Myometrial cell (primary cell): ENCODE results near the gene IFITM5. TPM values are rescaled to one million over a fixed set of nuclear protein-coding genes. Genes with fewer than 3 reads are reported as not detected.

Experiments used
- total RNA-seq: library from RNA; depleted of rRNA; stranded (reverse); fragments of >200 nt; gene quantifications from 2 replicates; pipeline ENCODE4 v1.2.3, GENCODE V29; 2015

The IFITM5 gene
- not detected in 2 replicates for total RNA-seq

DNA sequence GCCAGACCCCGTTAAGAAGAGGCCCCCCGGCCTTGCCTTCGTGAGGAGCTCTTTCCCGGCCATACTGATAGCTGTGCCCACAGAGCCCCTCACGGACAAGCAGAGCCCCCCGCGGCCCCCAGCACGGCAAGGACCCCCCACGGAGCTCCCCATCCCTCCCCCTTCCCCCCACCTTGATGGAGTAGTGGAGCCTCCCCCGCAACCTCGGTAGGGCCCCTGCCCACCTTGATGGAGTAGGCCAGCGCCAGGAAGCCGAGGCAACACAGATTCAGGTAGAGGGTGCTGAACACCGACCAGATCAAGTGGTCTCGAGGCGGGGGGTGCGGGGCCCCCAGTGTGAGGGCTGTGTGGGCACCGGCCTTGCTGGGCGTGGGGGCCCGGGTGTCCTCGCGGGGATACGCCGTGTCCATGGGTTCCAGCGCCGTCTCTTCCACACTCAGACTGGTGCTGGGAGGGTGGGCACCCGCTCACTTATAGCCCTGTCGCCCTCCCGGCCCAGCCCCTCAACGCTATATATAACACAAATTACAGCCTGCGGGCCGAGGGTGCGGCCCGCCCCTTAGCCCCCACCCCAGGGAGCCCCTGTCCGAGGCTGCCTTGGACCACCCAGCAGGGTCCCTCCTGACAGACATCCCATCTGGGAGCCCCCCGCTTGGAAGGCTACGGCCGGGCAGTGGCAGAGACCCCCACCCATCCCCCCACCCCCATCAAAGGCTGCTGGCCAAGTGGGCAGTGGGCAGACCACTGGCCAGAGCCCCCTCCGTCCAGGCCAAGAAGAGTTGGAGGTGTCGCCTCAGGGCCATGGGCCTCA is at the start of gene IFITM5:
TSS of gene IFITM5 (minus strand) at position 446 of the 811 bp plus-strand sequence. CDS start at position 410, 36 bp downstream.

DNA sequence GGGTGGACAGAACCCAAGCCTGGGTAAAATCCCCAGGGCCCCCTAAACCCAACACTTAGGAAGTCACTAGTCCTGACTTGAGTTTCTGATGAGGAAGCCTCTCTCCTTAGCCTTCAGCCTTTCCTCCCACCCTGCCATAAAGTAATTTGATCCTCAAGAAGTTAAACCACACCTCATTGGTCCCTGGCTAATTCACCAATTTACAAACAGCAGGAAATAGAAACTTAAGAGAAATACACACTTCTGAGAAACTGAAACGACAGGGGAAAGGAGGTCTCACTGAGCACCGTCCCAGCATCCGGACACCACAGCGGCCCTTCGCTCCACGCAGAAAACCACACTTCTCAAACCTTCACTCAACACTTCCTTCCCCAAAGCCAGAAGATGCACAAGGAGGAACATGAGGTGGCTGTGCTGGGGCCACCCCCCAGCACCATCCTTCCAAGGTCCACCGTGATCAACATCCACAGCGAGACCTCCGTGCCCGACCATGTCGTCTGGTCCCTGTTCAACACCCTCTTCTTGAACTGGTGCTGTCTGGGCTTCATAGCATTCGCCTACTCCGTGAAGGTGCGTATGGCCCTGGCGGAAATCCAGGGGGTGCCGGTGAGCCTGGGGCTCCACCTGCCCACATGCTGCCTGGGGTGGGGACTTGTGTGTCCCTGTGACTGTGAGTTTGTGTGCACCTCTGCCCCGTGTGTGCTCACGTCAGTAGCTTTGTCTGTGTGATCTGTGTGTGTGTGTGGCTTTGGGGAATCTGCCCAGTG is 14.6 kb upstream of the IFITM5 start, which contains the start of gene IFITM1:
TSS of gene IFITM1 (plus strand) at position 254 of the 767 bp plus-strand sequence. CDS start at position 385, 131 bp downstream.

DNA sequence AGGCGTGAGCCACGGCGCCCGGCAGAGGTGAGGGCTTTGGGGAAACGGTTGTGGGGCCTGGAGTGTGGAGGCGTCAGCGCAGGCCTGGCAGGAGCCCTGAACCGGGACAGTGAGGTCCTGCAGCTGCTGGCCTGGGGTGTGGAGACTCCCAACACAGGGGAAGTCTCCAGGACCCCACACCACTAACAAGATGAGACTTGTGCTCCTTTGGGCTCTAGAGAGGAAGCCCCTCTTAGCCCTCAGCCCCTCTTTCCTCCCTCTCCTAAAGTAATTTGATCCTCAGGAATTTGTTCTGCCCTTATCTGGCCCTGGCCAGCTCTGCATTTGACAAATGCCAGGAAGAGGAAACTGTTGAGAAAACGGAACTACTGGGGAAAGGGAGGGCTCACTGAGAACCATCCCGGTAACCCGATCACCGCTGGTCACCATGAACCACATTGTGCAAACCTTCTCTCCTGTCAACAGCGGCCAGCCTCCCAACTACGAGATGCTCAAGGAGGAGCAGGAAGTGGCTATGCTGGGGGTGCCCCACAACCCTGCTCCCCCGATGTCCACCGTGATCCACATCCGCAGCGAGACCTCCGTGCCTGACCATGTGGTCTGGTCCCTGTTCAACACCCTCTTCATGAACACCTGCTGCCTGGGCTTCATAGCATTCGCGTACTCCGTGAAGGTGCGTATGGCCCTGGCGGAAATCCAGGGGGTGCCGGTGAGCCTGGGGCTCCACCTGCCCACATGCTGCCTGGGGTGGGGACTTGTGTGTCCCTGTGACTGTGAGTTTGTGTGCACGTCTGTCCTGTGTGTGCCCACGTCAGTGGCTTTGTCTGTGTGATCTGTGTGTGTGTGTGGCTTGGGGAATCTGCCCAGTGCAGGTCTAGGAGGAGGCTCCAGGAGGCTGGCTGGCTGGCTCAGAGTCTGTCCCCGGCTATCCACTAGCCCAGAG is 8.7 kb upstream of the IFITM5 start, which contains the start of gene IFITM2:
TSS of gene IFITM2 (plus strand) at position 51 of the 943 bp plus-strand sequence. CDS start at position 428, 377 bp downstream.

DNA sequence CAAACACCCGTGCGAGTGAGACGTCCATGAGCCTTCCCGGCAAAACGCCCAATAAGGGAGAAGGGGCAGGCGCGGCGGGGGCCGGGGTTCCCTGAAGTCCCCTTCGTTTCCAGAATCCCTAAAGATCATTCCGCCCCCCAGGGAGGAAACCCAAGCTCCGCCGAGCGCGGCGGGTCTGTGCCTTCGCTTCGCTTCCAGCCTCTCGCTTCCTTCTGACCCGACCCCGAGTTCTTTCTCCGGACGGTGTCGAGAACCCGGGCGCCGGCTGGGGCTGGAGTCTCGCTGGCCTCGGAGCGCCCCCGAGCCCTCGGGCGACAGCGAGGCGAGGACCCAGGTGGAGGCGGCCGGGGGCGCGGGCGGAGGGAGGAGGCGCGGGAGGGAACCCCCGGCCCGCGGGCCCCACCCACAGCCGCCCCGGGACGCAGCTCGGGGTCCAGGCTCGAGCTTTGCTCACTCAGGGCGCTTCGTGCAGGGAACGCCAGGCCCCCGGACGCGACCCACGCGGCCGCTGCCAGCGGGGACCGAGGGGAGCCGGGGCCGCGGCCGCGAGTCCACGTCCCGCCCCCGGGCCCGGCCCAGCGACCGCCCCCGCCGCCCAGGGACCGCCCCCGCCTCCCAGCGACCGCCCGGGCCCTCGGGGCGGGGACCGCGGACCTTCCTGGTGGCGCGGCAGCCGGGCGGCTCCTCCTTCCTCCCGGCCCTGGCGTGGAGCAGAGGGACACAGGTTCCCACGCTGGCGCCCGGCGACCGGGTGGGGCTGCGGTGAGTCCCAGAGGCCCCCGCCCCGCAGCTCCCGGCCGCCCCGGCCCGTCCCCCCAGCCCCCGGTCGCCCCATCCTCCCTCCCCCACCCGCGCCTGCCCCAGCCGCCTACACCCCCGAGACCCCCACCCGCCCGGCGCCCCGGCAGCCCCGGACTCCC is 10.6 kb downstream of the IFITM5 start, which contains the start of gene PGGHG:
TSS of gene PGGHG (plus strand) at position 649 of the 920 bp plus-strand sequence. CDS start 691 bp downstream, outside the sequence.

DNA sequence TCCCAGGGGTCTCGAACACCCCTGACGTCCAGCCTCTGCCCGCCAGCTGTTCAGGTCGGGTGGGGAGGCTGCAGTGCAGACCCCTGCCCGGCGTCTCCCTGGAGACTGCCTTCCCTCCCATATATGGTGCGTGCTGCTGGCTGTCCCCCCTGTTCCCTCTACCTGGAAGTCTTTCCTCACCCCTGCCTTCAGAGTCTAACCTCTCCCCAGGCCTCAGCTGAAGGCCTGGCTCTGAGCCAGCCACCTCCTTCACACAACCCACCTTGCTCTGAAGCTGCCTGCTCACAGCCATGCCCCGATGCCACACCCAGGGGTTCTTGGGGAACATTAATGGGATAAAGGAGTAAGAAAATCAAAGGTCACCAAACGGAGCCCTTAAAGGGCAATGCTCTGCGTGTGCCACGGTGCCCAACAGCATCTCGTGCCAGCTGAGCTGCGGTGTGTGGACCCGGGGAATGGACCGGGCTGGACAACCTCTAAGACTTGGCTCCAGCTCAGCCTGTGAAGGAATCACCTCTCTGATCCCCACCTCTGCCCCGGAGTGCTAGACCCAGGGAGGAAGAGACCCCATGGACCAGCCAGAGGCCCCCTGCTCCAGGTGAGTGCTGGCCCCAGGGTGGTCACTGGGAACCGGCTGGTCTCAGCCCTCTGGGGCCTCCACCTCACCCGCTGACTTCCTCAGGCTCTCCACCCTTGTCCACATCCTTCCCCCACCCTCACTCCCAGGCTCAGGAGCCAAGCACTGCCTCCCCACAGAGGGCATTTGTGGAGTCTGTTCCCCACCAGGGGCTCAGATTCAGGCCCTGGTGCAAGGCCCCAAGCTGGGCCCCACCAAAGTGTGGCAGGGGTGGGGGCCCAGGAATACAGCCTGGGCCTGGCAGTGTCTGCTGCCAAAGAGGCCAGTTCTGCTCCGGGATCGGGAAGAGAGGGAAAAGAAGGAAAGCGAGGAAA is 21.1 kb downstream of the IFITM5 start, which contains the start of gene NLRP6:
TSS of gene NLRP6 (plus strand) at position 407 of the 951 bp plus-strand sequence. CDS start at position 570, 163 bp downstream.

Other genes with a start within 250 kb of the IFITM5 start
- not detected in 2 replicates for gene SCGB1C1, start 106.4 kb downstream of the IFITM5 start, total RNA-seq
- gene BET1L, start 92.1 kb downstream of the IFITM5 start, total RNA-seq, result 44.7 and 49.1 TPM in 2 replicates
- 203 and 210 TPM in 2 replicates for gene RIC8A, start 91.8 kb downstream of the IFITM5 start, total RNA-seq
- 8.5 and 13.8 TPM in 2 replicates for gene SIRT3, start 63.2 kb downstream of the IFITM5 start, total RNA-seq
- 205 and 224 TPM in 2 replicates for gene PSMD13, start 62.5 kb downstream of the IFITM5 start, total RNA-seq
- gene NLRP6, start 21.1 kb downstream of the IFITM5 start, total RNA-seq, result not detected in 2 replicates
- gene PGGHG, start 10.4 kb downstream of the IFITM5 start, total RNA-seq, result 2.9 and 6.4 TPM in 2 replicates
- gene IFITM2, start 8.3 kb upstream of the IFITM5 start, total RNA-seq, result 142 and 147 TPM in 2 replicates
- 95.4 and 122 TPM in 2 replicates for gene IFITM1, start 14.5 kb upstream of the IFITM5 start, total RNA-seq
- gene IFITM3, start 21.3 kb upstream of the IFITM5 start, total RNA-seq, result 188 and 208 TPM in 2 replicates
- gene B4GALNT4, start 70.0 kb upstream of the IFITM5 start, total RNA-seq, result 1.2 and 2.0 TPM in 2 replicates
- gene PKP3, start 94.7 kb upstream of the IFITM5 start, total RNA-seq, result 1.6 and 4.9 TPM in 2 replicates
- gene SIGIRR, start 115.5 kb upstream of the IFITM5 start, total RNA-seq, result 32.9 and 45.9 TPM in 2 replicates
- not detected in 2 replicates for gene ANO9, start 142.5 kb upstream of the IFITM5 start, total RNA-seq
- gene PTDSS2, start 150.8 kb upstream of the IFITM5 start, total RNA-seq, result 21.4 and 57.4 TPM in 2 replicates
- 434 and 503 TPM in 2 replicates for gene RNH1, start 207.7 kb upstream of the IFITM5 start, total RNA-seq
- gene HRAS, start 236.1 kb upstream of the IFITM5 start, total RNA-seq, result 50.7 and 66.3 TPM in 2 replicates
- gene LRRC56, start 238.0 kb upstream of the IFITM5 start, total RNA-seq, result 0.71 and 1.4 TPM in 2 replicates